GM06990 (cell line): ENCODE measurements around the gene RPL15.
A peak's percentile ranks its signal among the peaks of the same experiment; 100 is the strongest.

ENCODE experiments used
- DNase-seq: peaks from one replicate; pipeline ENCODE4 v3.0.0-alpha.2; 2011; ENCODE audit not compliant: insufficient read length; ENCODE audit errors: extremely low read depth
- H3K27me3 ChIP-seq: replicated peaks from 2 replicates; pipeline ENCODE4 v1.6.0; 2011; ENCODE audit warnings: low read length; ENCODE audit not compliant: control insufficient read depth, insufficient read depth
- H3K36me3 ChIP-seq: 2 replicates; pipeline ENCODE4 v1.5.1; 2011; ENCODE audit warnings: low read length; ENCODE audit not compliant: control insufficient read depth, insufficient read depth
- H3K4me3 ChIP-seq: replicated peaks from 2 replicates; pipeline ENCODE4 v1.5.1; 2011; ENCODE audit warnings: low read depth, mild to moderate bottlenecking, control low read depth, low read length
- TF ChIP-seq, protein P1 (sequence below): IDR thresholded peaks from 2 replicates; pipeline ENCODE4 v1.5.1; 2011; ENCODE audit warnings: low read length, control low read depth, mild to moderate bottlenecking, inconsistent platforms; ENCODE audit not compliant: insufficient read depth, poor library complexity, severe bottlenecking

RPL15 gene

DNA sequence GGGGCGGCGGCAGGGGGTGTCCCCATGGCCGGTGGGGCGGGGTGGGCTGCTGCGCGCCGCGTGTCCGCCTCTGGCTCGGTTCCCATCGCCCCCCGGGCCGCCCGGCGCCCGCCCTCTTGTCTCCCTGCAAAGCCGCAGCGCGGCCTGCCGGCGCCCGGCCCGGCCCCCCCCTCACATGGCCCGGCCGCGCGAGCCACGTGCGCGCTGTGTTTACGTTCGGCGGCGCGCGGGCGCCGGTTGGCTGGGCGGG, 28.7 kb downstream of the RPL15 start:
- DNase-seq: no peak
- TF ChIP-seq, protein P1, sequence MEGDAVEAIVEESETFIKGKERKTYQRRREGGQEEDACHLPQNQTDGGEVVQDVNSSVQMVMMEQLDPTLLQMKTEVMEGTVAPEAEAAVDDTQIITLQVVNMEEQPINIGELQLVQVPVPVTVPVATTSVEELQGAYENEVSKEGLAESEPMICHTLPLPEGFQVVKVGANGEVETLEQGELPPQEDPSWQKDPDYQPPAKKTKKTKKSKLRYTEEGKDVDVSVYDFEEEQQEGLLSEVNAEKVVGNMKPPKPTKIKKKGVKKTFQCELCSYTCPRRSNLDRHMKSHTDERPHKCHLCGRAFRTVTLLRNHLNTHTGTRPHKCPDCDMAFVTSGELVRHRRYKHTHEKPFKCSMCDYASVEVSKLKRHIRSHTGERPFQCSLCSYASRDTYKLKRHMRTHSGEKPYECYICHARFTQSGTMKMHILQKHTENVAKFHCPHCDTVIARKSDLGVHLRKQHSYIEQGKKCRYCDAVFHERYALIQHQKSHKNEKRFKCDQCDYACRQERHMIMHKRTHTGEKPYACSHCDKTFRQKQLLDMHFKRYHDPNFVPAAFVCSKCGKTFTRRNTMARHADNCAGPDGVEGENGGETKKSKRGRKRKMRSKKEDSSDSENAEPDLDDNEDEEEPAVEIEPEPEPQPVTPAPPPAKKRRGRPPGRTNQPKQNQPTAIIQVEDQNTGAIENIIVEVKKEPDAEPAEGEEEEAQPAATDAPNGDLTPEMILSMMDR: no peak
- peak overlapping the region; percentile 87 for H3K4me3 ChIP-seq

DNA sequence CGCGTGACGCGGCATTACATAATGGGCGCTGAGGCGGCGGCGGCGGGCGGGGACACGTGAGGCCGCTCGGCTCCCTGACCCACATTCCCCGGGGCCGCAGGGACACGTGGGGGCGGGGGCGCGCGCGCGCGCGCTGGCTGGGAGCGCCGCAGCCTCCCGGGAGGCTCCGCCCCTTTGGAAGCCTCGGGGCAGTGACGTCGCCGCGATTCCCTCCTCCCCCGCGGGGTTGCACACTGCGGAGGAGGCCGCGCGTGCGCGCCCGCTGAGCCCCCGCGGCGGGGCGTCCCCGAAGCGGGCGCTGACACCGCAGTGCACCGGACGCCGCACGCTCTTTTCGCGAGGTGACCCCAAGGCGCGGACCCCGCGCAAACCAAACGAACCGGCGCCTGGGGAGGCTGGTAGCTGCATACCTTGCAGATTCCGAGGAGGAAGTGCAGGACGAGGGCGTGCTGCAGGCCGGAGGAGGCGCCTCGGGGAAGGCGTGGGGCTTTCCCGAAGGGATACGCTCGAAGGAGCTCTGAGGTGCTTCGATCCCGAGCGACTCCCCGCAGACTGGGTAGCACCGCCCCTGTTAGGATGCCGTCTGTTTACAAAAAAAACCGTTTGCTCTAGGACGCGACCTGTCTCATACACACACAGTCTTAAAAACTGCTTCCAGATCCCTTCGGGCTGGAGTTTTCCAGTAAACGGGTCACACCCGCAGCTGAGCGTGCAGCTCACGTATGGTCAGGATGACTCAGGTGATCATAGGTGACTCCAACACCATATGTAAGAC, 29.2 kb downstream of the RPL15 start:
- no peaks in the 10 kb centered on the region for H3K36me3 ChIP-seq
- peak; percentile 98 for DNase-seq
- H3K4me3 ChIP-seq: peak overlapping the region; percentile 88
- no peaks in the 10 kb centered on the region for H3K27me3 ChIP-seq
- TF ChIP-seq, protein P1: no peak

More for the DNA sequence above, 28.7 kb downstream of the RPL15 start:
- Histone ChIP-seq H3K36me3 (no peaks in the 10 kb centered on the region), H3K27me3 (no peaks in the 10 kb centered on the region)

DNA sequence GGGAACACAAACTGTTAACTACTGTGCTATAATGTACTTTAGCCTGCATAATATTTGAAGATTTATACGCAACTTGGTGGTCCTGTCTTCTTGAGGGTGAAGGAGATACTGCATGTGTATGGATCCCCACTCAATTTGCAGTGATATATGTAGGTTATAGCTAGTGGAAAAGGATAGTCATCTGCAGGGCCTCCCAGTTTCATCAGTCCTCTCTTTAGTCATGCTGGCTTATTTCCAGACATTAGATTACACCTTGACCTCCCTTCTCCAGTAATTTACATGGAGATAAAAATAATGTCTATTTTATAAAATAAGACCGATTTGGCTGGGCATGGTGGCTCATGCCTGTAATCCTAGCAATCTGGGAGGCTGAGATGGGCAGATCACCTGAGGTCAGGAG, 31.8 kb downstream of the RPL15 start:
- H3K36me3 ChIP-seq: no peaks in the 10 kb centered on the region

DNA sequence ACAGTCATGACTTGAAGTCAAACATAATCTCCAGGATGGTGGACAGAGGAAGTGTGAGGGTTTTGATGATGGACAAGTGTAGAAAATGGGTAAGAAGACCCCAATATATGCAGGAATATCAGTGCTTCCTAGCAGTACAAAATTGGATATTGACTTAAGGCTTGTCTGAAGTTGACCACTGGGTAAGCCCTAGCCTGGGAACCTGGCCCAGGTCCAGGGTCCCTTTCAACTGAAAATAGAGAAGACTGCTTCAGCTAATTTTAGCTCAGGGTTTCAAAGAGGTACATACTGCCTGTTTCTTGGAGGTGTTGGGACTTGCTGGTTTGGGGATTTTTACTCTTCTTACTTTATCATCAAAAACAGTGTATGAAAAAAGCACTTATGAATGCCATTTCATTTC, 32.9 kb downstream of the RPL15 start:
- no peak for DNase-seq
- Histone ChIP-seq H3K27me3 (no peaks in the 10 kb centered on the region), H3K36me3 (no peaks in the 10 kb centered on the region), H3K4me3 (peak overlapping the region; percentile 19; the same call in 1 of the 2 replicates)
- TF ChIP-seq, protein P1: no peak

More for the DNA sequence above, 31.8 kb downstream of the RPL15 start:
- H3K27me3 ChIP-seq: no peaks in the 10 kb centered on the region
- TF ChIP-seq, protein P1: no peak
- no peak for DNase-seq
- H3K4me3 ChIP-seq: no peak overlapping the region

DNA sequence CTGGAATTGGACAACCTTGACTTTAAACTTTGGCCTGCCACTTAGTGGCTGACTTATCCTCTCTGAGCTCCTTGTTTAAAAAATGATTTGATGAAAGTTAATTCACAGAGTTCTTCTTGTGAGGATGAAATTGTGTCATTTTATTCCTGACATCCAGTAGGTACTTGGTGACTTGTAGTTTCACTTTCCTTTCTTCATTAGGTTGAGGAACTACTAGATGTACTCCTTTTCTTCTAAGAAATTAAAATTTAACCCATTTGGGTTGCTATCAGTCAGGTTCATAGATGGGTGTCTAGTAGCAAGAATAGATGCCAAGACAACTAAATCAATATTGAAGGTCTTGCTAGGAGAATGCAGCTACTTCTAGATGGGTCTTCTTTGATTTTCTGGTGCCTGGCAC, 33.4 kb downstream of the RPL15 start:
- no peaks in the 10 kb centered on the region for H3K27me3 ChIP-seq
- H3K36me3 ChIP-seq: no peaks in the 10 kb centered on the region
- TF ChIP-seq, protein P1: no peak
- H3K4me3 ChIP-seq: peak overlapping the region; percentile 19
- DNase-seq: peak; percentile 32

DNA sequence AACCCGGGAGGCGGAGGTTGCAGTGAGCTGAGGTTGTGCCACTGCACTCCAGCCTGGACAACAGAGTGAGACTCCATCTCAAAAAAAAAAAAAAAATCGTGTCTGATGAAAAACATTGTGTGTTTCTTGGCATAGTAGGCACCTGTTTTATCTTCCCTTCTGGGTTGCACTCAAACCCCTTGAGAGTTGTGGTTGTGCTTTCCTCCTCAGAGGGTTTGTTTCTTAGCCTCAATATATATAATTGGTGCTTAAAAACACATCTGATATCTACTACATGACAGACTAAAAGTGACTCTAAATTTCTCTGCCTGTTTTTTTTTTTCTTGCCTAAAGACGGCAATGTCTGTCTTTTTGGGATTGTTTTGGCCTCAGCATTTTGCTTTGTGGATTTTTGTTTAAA, 35.7 kb downstream of the RPL15 start:
- peak; percentile 50 for DNase-seq
- no peak overlapping the region for H3K4me3 ChIP-seq
- H3K27me3 ChIP-seq: no peaks in the 10 kb centered on the region
- TF ChIP-seq, protein P1: no peak
- H3K36me3 ChIP-seq: no peaks in the 10 kb centered on the region
